Stomach (tissue), 4 donors: ENCODE data around the gene CRY2.

Source experiments
- EP300 ChIP-seq: sonication (generic); formaldehyde crosslinking; IDR thresholded peaks from one replicate; pipeline ENCODE4 v1.6.1; 2017; ENCODE audit warnings: antibody characterized with exemption
- POLR2A ChIP-seq, 4 donors: fragments of 450-650 bp; IDR thresholded peaks; one replicate each; pipeline ENCODE4 v1.6.1; 2016; ENCODE audit warnings: antibody characterized with exemption in 4 of 4, control low read depth in 2 of 4, mild to moderate bottlenecking in 1 of 4, moderate library complexity in 1 of 4
- TF ChIP-seq, protein P1 (sequence below), 7 experiments: fragments of 450-650 bp in 4 of 7; fragments of 200-600 bp in 3 of 7; sonication (generic) in 3 of 7; IDR thresholded peaks; one replicate each; pipeline ENCODE4 v1.5.1; 2016 to 2019; ENCODE audit warnings: antibody characterized with exemption in 7 of 7, control low read depth in 2 of 7, mild to moderate bottlenecking in 1 of 7

- TF ChIP-seq, protein P1, sequence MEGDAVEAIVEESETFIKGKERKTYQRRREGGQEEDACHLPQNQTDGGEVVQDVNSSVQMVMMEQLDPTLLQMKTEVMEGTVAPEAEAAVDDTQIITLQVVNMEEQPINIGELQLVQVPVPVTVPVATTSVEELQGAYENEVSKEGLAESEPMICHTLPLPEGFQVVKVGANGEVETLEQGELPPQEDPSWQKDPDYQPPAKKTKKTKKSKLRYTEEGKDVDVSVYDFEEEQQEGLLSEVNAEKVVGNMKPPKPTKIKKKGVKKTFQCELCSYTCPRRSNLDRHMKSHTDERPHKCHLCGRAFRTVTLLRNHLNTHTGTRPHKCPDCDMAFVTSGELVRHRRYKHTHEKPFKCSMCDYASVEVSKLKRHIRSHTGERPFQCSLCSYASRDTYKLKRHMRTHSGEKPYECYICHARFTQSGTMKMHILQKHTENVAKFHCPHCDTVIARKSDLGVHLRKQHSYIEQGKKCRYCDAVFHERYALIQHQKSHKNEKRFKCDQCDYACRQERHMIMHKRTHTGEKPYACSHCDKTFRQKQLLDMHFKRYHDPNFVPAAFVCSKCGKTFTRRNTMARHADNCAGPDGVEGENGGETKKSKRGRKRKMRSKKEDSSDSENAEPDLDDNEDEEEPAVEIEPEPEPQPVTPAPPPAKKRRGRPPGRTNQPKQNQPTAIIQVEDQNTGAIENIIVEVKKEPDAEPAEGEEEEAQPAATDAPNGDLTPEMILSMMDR (IDR thresholded peaks at IDR 0.05), result no peak
- TF ChIP-seq EP300, result no peak
- TF ChIP-seq POLR2A (IDR thresholded peaks at IDR 0.05), result no peak
Observed at GRCh38 chr11:45800261-45800660, 47.0 kb upstream of the CRY2 start.
